Activated effector memory CD4-positive, alpha-beta T cell treated with anti-CD3 and anti-CD28 coated beads, Interleukin-2, amount 50 U/mL, for 16 hours (primary cell): Measurements from ENCODE around the gene COL20A1.

Experiments used
- DNase-seq: peaks from one replicate; pipeline ENCODE4 v3.0.0-alpha.2; 2020

The COL20A1 gene

GRCh38 chr20:63310265-63310991 lies 17.4 kb downstream of the COL20A1 start:
- DNase-seq: no peak

- DNase-seq: no peak
These were observed 18.3 kb downstream of the COL20A1 start for GRCh38 chr20:63311186-63311832.

- DNase-seq: no peak
These were observed 18.9 kb downstream of the COL20A1 start for GRCh38 chr20:63311833-63312243.

DNA sequence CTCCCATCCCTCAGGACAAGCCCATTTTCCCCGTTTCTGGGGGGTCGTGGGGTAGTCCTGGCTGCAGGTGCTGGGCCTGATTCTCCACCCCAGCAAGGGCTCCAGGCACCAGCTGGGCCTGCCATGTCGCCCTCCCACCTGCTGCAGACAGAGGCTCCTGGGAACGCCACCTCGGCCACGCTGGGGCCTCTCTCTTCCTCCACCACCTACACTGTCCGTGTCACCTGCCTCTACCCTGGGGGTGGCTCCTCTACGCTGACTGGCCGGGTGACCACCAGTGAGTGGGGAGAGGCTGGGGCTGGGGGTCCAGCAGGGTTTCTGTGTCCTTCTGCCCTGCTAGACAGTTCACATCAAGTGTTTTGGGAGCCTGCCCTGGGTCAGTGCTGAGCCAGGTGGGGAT lies 19.3 kb downstream of the COL20A1 start:
- DNase-seq: no peak

GRCh38 chr20:63312690-63313348 lies 19.8 kb downstream of the COL20A1 start:
- no peak for DNase-seq

DNA sequence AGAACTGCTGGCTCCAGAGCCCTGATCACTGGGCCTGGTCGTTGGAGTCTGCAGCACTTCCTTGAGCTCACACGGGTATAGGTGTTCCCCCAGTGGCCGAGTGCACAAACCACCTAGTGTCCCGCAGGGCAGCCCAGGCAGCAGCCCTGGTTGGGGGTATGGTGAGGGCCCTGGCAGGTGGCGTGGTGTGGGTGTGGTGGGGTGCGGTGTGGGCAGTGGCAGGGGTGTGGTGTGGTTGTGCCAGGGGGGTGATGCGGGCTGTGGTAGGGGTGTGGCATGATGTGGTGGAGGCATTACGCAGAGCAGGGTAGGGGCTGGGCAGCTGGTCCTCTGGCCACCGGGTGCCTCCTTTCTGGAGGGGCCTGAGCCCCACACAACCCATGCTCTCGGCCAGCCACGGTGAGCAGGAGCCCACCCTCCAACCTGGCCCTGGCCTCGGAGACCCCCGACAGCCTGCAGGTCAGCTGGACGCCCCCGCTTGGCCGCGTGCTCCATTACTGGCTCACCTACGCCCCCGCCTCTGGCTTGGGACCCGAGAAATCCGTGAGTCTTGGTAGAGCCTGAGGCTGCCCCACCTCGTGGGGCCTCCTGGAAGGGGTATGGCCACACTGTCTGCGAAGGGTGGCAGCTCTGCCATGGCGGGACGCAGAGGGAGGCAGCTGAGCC lies 20.5 kb downstream of the COL20A1 start:
- DNase-seq: no peak

DNA sequence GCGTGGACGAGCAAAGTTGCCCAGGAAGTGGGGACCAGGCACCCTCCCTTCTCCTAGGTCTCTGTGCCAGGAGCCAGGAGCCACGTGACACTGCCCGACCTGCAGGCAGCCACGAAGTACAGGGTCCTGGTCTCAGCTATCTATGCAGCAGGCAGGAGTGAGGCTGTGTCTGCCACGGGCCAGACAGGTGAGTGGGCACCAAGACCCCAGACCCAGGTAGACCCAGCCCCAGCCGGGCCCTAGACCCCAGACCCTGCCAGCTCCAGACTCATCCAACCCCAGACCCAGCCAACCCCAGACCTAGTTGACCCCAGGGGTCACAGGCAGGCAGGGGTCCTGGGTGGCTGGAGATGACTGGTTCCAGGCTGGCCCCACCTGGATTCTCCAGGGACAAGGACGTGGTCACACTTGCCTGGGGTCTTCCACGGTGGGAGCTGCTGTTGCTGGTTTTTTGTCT lies 21.1 kb downstream of the COL20A1 start:
- DNase-seq: no peak

GRCh38 chr20:63314566-63315239 lies 21.7 kb downstream of the COL20A1 start:
- DNase-seq: no peak

GRCh38 chr20:63315240-63315689 lies 22.3 kb downstream of the COL20A1 start:
- DNase-seq: no peak

- peak; percentile 58 for DNase-seq
These were observed 22.9 kb downstream of the COL20A1 start for GRCh38 chr20:63315731-63316491.

DNA sequence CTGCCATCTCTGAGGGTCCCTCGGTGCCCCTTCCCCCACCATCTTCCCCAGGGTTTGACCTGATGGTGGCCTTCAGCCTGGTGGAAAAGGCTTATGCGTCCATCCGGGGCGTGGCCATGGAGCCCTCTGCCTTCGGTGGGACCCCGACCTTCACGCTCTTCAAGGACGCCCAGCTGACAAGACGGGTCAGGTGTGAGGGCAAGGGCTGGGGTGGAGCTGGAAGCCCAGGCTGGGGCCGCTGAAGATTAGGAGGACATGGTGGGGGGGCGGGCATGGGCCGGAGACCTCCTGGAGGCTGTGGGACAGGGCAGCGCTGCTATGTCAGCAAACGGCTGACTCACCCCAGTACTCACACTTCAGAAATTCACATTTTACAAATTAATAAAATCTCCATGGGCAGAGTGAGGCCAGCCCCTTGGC lies 23.5 kb downstream of the COL20A1 start:
- DNase-seq: peak; percentile 39

DNA sequence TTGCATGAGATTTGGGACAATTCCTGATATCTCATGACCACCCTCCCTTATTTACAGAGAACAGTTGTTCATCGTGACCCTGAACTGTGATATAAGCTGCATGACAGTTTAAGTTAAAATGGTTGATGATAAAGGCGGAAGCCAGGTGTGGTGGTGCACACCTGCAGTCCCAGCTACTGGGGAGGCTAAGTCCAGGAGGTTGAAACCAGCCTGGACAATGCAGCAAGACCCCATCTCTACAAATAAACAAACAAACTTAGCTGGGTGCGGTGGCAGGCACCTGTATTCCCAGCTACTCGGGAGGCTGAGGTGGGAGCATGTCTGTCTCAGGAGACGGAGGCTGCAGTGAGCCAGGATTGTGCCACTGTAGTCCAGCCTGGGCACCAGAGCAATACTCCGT lies 24.1 kb downstream of the COL20A1 start:
- DNase-seq: peak; percentile 38

GRCh38 chr20:63317601-63318291 lies 24.8 kb downstream of the COL20A1 start:
- peak; percentile 49 for DNase-seq

DNA sequence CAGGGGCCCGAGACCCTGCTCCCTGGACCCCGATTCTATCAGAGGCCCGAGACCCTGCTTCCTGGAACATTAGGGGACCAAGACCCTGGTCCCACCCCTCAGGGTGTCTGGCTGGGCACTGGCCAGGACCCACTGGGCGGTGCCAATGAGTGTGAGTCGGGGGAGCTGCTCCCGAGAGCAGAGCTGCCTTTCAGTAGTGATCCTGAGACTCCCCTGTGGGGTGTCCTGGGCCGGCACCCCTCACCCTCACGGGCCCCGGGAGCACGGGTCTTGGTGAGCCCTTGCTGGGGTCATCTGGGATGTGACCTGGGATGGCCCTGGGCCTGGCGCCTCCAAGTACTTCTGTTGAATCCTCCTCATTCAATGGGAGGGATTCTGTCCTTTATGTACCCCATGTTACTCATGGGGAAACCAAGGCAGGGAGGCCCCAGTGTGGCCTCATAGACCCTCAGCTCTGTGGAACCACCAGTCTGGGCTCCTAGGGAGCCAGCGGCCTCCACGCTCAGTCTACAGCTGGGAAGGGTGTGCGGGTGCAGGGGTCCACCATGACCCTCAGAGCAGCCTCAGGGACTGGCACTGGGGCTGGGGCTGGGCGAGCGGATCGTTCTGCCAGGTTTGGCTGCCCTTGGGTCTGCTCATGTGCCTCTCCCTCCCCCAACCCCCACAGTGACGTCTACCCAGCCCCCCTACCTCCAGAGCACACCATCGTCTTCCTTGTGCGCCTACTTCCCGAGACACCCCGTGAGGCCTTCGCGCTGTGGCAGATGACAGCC lies 25.6 kb downstream of the COL20A1 start:
- peak; percentile 47 for DNase-seq

GRCh38 chr20:63319164-63320040 lies 26.4 kb downstream of the COL20A1 start:
- DNase-seq: peak; percentile 58

GRCh38 chr20:63320041-63320511 lies 27.1 kb downstream of the COL20A1 start:
- DNase-seq: peak; percentile 49

GRCh38 chr20:63320616-63321147 lies 27.7 kb downstream of the COL20A1 start:
- DNase-seq: peak; percentile 33

- peak; percentile 50 for DNase-seq
These were observed 28.3 kb downstream of the COL20A1 start for GRCh38 chr20:63321148-63321831.
